Liver (tissue), 9 donors: ENCODE results near the gene GSKIP. TPM values are rescaled to one million over a fixed set of nuclear protein-coding genes. Genes with fewer than 3 reads are reported as not detected.

Experiments
- DNase-seq: peaks from one replicate; pipeline ENCODE4 v3.0.0-alpha.2; 2017; ENCODE audit warnings: low spot score
- H3K27ac ChIP-seq, 2 donors: one replicate each; pipeline ENCODE4 v1.7.0; 2013; ENCODE audit warnings: inconsistent platforms in 2 of 2, low read length in 2 of 2, control low read depth in 1 of 2, low read depth in 1 of 2, mild to moderate bottlenecking in 1 of 2
- H3K27me3 ChIP-seq, 4 donors: one replicate each; pipeline versions ENCODE4 v1.6.1 to v1.7.0; 2013; ENCODE audit warnings: low read length in 3 of 4, inconsistent platforms in 1 of 4, mild to moderate bottlenecking in 1 of 4, moderate library complexity in 1 of 4; ENCODE audit not compliant: control insufficient read depth in 4 of 4, insufficient read depth in 4 of 4
- H3K36me3 ChIP-seq, 4 donors: one replicate each; pipeline versions ENCODE4 v1.6.1 to v1.7.0; 2013; ENCODE audit warnings: low read length in 3 of 4, mild to moderate bottlenecking in 3 of 4, low read depth in 1 of 4, moderate library complexity in 1 of 4; ENCODE audit not compliant: control insufficient read depth in 4 of 4, insufficient read depth in 3 of 4
- H3K4me1 ChIP-seq, 4 donors: one replicate each; pipeline versions ENCODE4 v1.6.1 to v1.7.0; 2013; ENCODE audit warnings: low read length in 3 of 4, mild to moderate bottlenecking in 3 of 4, moderate library complexity in 1 of 4; ENCODE audit not compliant: control insufficient read depth in 4 of 4, insufficient read depth in 4 of 4
- H3K4me3 ChIP-seq, 3 donors: one replicate each; pipeline versions ENCODE4 v1.6.1 to v1.7.0; 2013; ENCODE audit warnings: low read length in 3 of 3, control low read depth in 1 of 3, low read depth in 1 of 3, mild to moderate bottlenecking in 1 of 3
- H3K9ac ChIP-seq, 2 donors: one replicate each; pipeline ENCODE4 v1.7.0; 2013; ENCODE audit warnings: low read length in 2 of 2, mild to moderate bottlenecking in 2 of 2, moderate library complexity in 2 of 2, control low read depth in 1 of 2, low read depth in 1 of 2
- H3K9me3 ChIP-seq, 4 donors: one replicate each; pipeline versions ENCODE4 v1.6.1 to v1.7.0; 2013; ENCODE audit warnings: low read length in 3 of 4; ENCODE audit not compliant: control insufficient read depth in 4 of 4
- CTCF ChIP-seq: fragments of 150-350 bp; IDR thresholded peaks from 2 replicates; pipeline ENCODE4 v1.5.1; 2017; ENCODE audit warnings: improper control_type of control experiment, low read depth, low read length; ENCODE audit not compliant: missing input control
- EGR1 ChIP-seq, 2 donors: IDR thresholded peaks; 2 replicates each; pipeline ENCODE4 v1.6.1; 2016 to 2018; ENCODE audit warnings: antibody characterized with exemption in 2 of 2, low read depth in 2 of 2
- FOXA1 ChIP-seq: IDR thresholded peaks from 2 replicates; pipeline ENCODE4 v1.6.1; 2016; ENCODE audit warnings: antibody characterized with exemption
- FOXA2 ChIP-seq: IDR thresholded peaks from 2 replicates; pipeline ENCODE4 v1.6.1; 2016; ENCODE audit warnings: antibody characterized with exemption
- GABPA ChIP-seq, 2 donors: IDR thresholded peaks in 1 of 2; conservative IDR thresholded peaks in 1 of 2; 2 replicates each; pipeline ENCODE4 v1.6.1; 2016; ENCODE audit warnings: antibody characterized with exemption in 2 of 2, mild to moderate bottlenecking in 1 of 2, moderate library complexity in 1 of 2
- HNF4A ChIP-seq, 2 donors: conservative IDR thresholded peaks; 2 replicates each; pipeline ENCODE4 v1.6.1; 2016; ENCODE audit warnings: antibody characterized with exemption in 2 of 2, mild to moderate bottlenecking in 2 of 2
- HNF4G ChIP-seq: IDR thresholded peaks from 2 replicates; pipeline ENCODE4 v1.6.1; 2016; ENCODE audit warnings: antibody characterized with exemption
- JUND ChIP-seq, 2 donors: IDR thresholded peaks; 2 replicates each; pipeline ENCODE4 v1.6.1; 2016; ENCODE audit warnings: antibody characterized with exemption in 2 of 2
- NR2F2 ChIP-seq: IDR thresholded peaks from 2 replicates; pipeline ENCODE4 v1.6.1; 2016; ENCODE audit warnings: antibody characterized with exemption
- RAD21 ChIP-seq, 2 donors: IDR thresholded peaks; 2 replicates each; pipeline ENCODE4 v1.6.1; 2016; ENCODE audit warnings: antibody characterized with exemption in 2 of 2, mild to moderate bottlenecking in 2 of 2
- RXRA ChIP-seq, 2 donors: IDR thresholded peaks; 2 replicates each; pipeline ENCODE4 v1.6.1; 2017 to 2018; ENCODE audit warnings: antibody characterized with exemption in 2 of 2, mild to moderate bottlenecking in 1 of 2
- SP1 ChIP-seq: IDR thresholded peaks from 2 replicates; pipeline ENCODE4 v1.6.1; 2018; ENCODE audit warnings: antibody characterized with exemption, mild to moderate bottlenecking
- TAF1 ChIP-seq: conservative IDR thresholded peaks from 2 replicates; pipeline ENCODE4 v1.6.1; 2016; ENCODE audit warnings: antibody characterized with exemption, mild to moderate bottlenecking
- YY1 ChIP-seq: IDR thresholded peaks from 2 replicates; pipeline ENCODE4 v1.6.1; 2016; ENCODE audit warnings: antibody characterized with exemption, mild to moderate bottlenecking
- ZBTB33 ChIP-seq: IDR thresholded peaks from 2 replicates; pipeline ENCODE4 v1.6.1; 2016; ENCODE audit warnings: antibody characterized with exemption
- WGBS: extraction: QIAGEN DNeasy Blood & Tissue Kit; methylation state at CpG from one replicate; pipeline ENCODE4 v1.1.7; 2013; 5-methylcytosine and 5-hydroxymethylcytosine counted together
- polyA plus RNA-seq, 2 donors: library from polyadenylated mRNA; stranded (reverse) in 1 of 2; unstranded in 1 of 2; fragments of 200-250 nt in 1 of 2; fragments of >200 nt in 1 of 2; fragmentation: Nextera tagmentation in 1 of 2; extraction: Ambion mirVana in 1 of 2; gene quantifications; one replicate each; pipeline versions ENCODE4 v1.2.1 to v1.2.3, GENCODE V29; 2013 to 2015
- total RNA-seq, 2 donors: library from RNA; depleted of rRNA; stranded (reverse); fragments of >200 nt; gene quantifications; one replicate each; pipeline ENCODE4 v1.2.3, GENCODE V29; 2014
- TF ChIP-seq, protein P1 (sequence below): IDR thresholded peaks from 2 replicates; pipeline ENCODE4 v1.6.1; 2016; ENCODE audit warnings: antibody characterized with exemption, mild to moderate bottlenecking
- TF ChIP-seq, protein P2 (sequence below): IDR thresholded peaks from 2 replicates; pipeline ENCODE4 v1.6.1; 2016; ENCODE audit warnings: antibody characterized with exemption
- donor health status: healthy.
- donor health status: healthy.
- donor health status: healthy.
- donor health status: healthy.
- donor health status: healthy.

The GSKIP gene
- total and polyA plus RNA-seq, 4 donors, result 10.9 to 23.7 (median 14.4) TPM

- Histone ChIP-seq H3K27me3 (no peaks in the 10 kb centered on the region), H3K36me3 (peaks cover 4 to 58% (median 41%) of the 10 kb centered on the region in 4 donors), H3K9me3 (no peaks in the 10 kb centered on the region), H3K4me1 (no peaks in the 10 kb centered on the region), H3K27ac (no peak overlapping the region), H3K4me3 (no peak overlapping the region), H3K9ac (no peak overlapping the region)
- TF ChIP-seq TAF1 (no peak), CTCF (no peak), FOXA1 (no peak), JUND (IDR thresholded peaks at IDR 0.05) (no peak), HNF4A (conservative IDR thresholded peaks at IDR 0.05) (no peak), EGR1 (IDR thresholded peaks at IDR 0.05; ENCODE audit: low read depth in 2 of 2) (no peak), NR2F2 (no peak), HNF4G (no peak), FOXA2 (no peak), GABPA (IDR thresholded peaks at IDR 0.05 in 1 of 2, conservative IDR thresholded peaks at IDR 0.05 in 1 of 2) (no peak), ZBTB33 (no peak), RAD21 (IDR thresholded peaks at IDR 0.05) (no peak), YY1 (no peak)
- TF ChIP-seq, protein P1, sequence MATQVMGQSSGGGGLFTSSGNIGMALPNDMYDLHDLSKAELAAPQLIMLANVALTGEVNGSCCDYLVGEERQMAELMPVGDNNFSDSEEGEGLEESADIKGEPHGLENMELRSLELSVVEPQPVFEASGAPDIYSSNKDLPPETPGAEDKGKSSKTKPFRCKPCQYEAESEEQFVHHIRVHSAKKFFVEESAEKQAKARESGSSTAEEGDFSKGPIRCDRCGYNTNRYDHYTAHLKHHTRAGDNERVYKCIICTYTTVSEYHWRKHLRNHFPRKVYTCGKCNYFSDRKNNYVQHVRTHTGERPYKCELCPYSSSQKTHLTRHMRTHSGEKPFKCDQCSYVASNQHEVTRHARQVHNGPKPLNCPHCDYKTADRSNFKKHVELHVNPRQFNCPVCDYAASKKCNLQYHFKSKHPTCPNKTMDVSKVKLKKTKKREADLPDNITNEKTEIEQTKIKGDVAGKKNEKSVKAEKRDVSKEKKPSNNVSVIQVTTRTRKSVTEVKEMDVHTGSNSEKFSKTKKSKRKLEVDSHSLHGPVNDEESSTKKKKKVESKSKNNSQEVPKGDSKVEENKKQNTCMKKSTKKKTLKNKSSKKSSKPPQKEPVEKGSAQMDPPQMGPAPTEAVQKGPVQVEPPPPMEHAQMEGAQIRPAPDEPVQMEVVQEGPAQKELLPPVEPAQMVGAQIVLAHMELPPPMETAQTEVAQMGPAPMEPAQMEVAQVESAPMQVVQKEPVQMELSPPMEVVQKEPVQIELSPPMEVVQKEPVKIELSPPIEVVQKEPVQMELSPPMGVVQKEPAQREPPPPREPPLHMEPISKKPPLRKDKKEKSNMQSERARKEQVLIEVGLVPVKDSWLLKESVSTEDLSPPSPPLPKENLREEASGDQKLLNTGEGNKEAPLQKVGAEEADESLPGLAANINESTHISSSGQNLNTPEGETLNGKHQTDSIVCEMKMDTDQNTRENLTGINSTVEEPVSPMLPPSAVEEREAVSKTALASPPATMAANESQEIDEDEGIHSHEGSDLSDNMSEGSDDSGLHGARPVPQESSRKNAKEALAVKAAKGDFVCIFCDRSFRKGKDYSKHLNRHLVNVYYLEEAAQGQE, result no peak
- TF ChIP-seq, protein P2, sequence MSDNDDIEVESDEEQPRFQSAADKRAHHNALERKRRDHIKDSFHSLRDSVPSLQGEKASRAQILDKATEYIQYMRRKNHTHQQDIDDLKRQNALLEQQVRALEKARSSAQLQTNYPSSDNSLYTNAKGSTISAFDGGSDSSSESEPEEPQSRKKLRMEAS, result no peak
- WGBS, result 99% methylated on average over 7 of the region's 7 CpGs
- no peak for DNase-seq
Measured at GRCh38 chr14:96324219-96324618, 39.1 kb upstream of the GSKIP start.

DNA sequence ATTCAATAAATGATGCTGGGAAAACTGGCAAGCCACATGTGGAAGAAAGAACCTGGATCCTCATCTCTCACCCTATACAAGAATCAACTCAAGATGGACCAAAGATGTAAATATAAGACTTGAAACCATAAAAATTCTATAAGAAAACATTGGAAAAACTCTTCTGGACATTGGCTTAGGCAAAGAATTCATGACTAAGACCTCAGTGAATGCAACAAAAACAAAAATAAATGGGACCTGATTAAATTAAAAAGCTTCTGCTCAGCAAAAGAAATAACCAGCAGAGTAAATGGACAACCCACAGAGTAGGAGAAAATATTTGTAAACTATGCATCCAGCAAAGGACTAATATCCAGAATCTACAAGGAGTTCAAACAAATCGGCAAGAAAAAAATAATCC lies 24.8 kb upstream of the GSKIP start:
- Histone ChIP-seq H3K36me3 (peaks cover 3 to 20% (median 14%) of the 10 kb centered on the region in 4 donors), H3K4me3 (no peak overlapping the region), H3K9ac (no peak overlapping the region), H3K27ac (no peak overlapping the region), H3K9me3 (no peaks in the 10 kb centered on the region), H3K27me3 (no peaks in the 10 kb centered on the region), H3K4me1 (peaks cover 0 to 1% (median 0%) of the 10 kb centered on the region in 4 donors)
- WGBS, result 100% methylated on average over 1 of the region's 1 CpG
- no peak for DNase-seq
- TF ChIP-seq ZBTB33 (no peak), HNF4A (conservative IDR thresholded peaks at IDR 0.05) (no peak), RXRA (IDR thresholded peaks at IDR 0.05) (no peak), SP1 (no peak), TAF1 (no peak), HNF4G (no peak), JUND (IDR thresholded peaks at IDR 0.05) (no peak), RAD21 (IDR thresholded peaks at IDR 0.05) (no peak), EGR1 (IDR thresholded peaks at IDR 0.05; ENCODE audit: low read depth in 2 of 2) (no peak)
- TF ChIP-seq, protein P2, result no peak
- TF ChIP-seq, protein P1, result no peak
